HUES48 (cell line): Measurements from ENCODE around the gene FLNB.

Experiments
- H3K27ac ChIP-seq: one replicate; pipeline ENCODE4 v1.7.0; 2013; ENCODE audit warnings: low read depth, low read length, inconsistent platforms
- H3K27me3 ChIP-seq: 2 replicates; pipeline ENCODE4 v1.6.1; 2013; ENCODE audit warnings: mild to moderate bottlenecking, low read length; ENCODE audit not compliant: control insufficient read depth, insufficient read depth
- H3K36me3 ChIP-seq: 2 replicates; pipeline ENCODE4 v1.6.1; 2013; ENCODE audit warnings: low read length; ENCODE audit not compliant: control insufficient read depth, insufficient read depth
- H3K4me1 ChIP-seq: 2 replicates; pipeline ENCODE4 v1.6.1; 2013; ENCODE audit warnings: mild to moderate bottlenecking, low read length; ENCODE audit not compliant: control insufficient read depth, insufficient read depth
- H3K4me3 ChIP-seq: 2 replicates; pipeline ENCODE4 v1.5.1; 2013; ENCODE audit warnings: mild to moderate bottlenecking, low read depth, low read length
- H3K9ac ChIP-seq: 2 replicates; pipeline ENCODE4 v1.6.1; 2013; ENCODE audit warnings: mild to moderate bottlenecking, low read depth, low read length, moderate library complexity
- H3K9me3 ChIP-seq: 2 replicates; pipeline ENCODE4 v1.6.1; 2013; ENCODE audit warnings: low read length; ENCODE audit not compliant: control insufficient read depth, insufficient read depth

Gene FLNB

GRCh38 chr3:58175437-58176184, 167.4 kb downstream of the FLNB start:
- Histone ChIP-seq H3K9me3 (no peaks in the 10 kb centered on the region), H3K27ac (peak overlapping the region; percentile 79), H3K4me1 (peaks cover 32% of the 10 kb centered on the region), H3K9ac (0 out of 2 replicates have a peak overlapping the region, but pooled peaks have one; percentile 32), H3K27me3 (peaks cover 8% of the 10 kb centered on the region; the same call in 1 of the 2 replicates), H3K4me3 (no peak overlapping the region), H3K36me3 (peaks cover 11% of the 10 kb centered on the region)

DNA sequence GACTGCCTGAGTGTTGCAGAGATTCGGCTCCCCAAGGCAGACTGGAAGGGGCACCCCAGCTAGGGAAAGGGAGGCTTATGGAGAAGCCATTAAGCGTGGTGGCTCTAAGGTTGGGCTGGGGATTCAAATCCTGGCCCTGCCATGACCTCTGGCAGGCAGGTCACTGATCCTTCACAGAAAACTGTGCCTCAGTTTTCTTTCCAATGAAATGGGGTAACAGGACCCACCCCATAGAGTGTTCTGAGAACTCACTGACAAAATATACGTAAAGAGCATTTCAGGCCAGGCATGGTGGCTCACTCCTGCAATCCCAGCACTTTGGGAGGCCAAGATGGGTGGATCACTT, 167.9 kb downstream of the FLNB start:
- Histone ChIP-seq H3K4me1 (peaks cover 32% of the 10 kb centered on the region), H3K4me3 (no peak overlapping the region), H3K27ac (no peak overlapping the region), H3K9ac (no peak overlapping the region), H3K36me3 (peaks cover 6% of the 10 kb centered on the region), H3K9me3 (no peaks in the 10 kb centered on the region), H3K27me3 (peaks cover 8% of the 10 kb centered on the region; the same call in 1 of the 2 replicates)

- peaks cover 8% of the 10 kb centered on the region; the same call in 1 of the 2 replicates for H3K27me3 ChIP-seq
- peaks cover 4% of the 10 kb centered on the region; the same call in 1 of the 2 replicates for H3K36me3 ChIP-seq
- peaks cover 30% of the 10 kb centered on the region for H3K4me1 ChIP-seq
- no peaks in the 10 kb centered on the region for H3K9me3 ChIP-seq
- no peak overlapping the region for H3K9ac ChIP-seq
- H3K27ac ChIP-seq: no peak overlapping the region
- H3K4me3 ChIP-seq: no peak overlapping the region; the same call in 1 of the 2 replicates
Measured at GRCh38 chr3:58176827-58177489, 168.7 kb downstream of the FLNB start.

- peak overlapping the region; percentile 60 for H3K4me3 ChIP-seq
Measured at GRCh38 chr3:58177747-58178527, 169.7 kb downstream of the FLNB start.

GRCh38 chr3:58178528-58179234, 170.5 kb downstream of the FLNB start:
- Histone ChIP-seq H3K36me3 (no peaks in the 10 kb centered on the region), H3K4me1 (peaks cover 20% of the 10 kb centered on the region), H3K4me3 (no peak overlapping the region), H3K27ac (no peak overlapping the region), H3K9me3 (no peaks in the 10 kb centered on the region), H3K27me3 (peaks cover 8% of the 10 kb centered on the region; the same call in 1 of the 2 replicates), H3K9ac (no peak overlapping the region)

More at GRCh38 chr3:58177747-58178527, 169.7 kb downstream of the FLNB start:
- H3K9me3 ChIP-seq: no peaks in the 10 kb centered on the region
- H3K4me1 ChIP-seq: peaks cover 27% of the 10 kb centered on the region
- H3K36me3 ChIP-seq: no peaks in the 10 kb centered on the region
- H3K27me3 ChIP-seq: peaks cover 8% of the 10 kb centered on the region; the same call in 1 of the 2 replicates
- no peak overlapping the region for H3K27ac ChIP-seq
- no peak overlapping the region for H3K9ac ChIP-seq

GRCh38 chr3:58179235-58180098, 171.2 kb downstream of the FLNB start:
- Histone ChIP-seq H3K9ac (no peak overlapping the region), H3K4me1 (peaks cover 13% of the 10 kb centered on the region), H3K27ac (no peak overlapping the region), H3K36me3 (no peaks in the 10 kb centered on the region), H3K9me3 (no peaks in the 10 kb centered on the region), H3K27me3 (peaks cover 8% of the 10 kb centered on the region; the same call in 1 of the 2 replicates), H3K4me3 (no peak overlapping the region)

GRCh38 chr3:58180099-58180880, 172.1 kb downstream of the FLNB start:
- Histone ChIP-seq H3K27me3 (peaks cover 8% of the 10 kb centered on the region; the same call in 1 of the 2 replicates), H3K36me3 (no peaks in the 10 kb centered on the region), H3K4me3 (no peak overlapping the region), H3K9me3 (no peaks in the 10 kb centered on the region), H3K27ac (no peak overlapping the region), H3K4me1 (peaks cover 8% of the 10 kb centered on the region), H3K9ac (no peak overlapping the region)

DNA sequence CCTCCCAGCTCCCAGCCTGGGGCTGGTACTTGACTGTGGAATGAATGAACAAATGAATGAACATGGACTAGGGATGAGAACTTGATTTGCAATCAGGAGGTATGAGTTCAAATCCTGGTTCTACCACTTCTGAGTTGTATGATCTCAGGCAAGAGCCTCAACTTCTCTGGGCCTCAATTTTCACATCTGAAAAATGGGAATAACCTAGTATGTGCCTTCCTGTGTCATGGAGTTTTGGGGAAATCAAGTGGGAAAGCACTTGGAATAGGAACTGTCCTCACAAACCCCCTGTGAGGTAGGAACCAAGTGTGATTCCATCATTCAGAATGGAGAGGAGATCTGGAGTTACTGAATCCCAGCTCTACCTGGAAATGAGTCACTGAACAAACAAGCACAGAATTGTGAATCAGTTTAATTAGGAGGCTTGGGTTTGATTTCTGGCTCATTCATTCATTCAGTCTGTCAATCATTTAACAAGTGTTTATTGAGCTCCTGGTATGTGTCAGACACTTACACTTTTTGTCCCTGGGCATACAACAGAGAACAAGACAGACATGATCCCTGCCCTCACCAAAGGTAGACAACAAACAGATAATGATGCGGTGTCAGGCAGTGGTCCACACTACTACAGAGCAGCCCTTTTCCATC, 172.8 kb downstream of the FLNB start:
- H3K9ac ChIP-seq: no peak overlapping the region
- no peak overlapping the region for H3K27ac ChIP-seq
- no peaks in the 10 kb centered on the region for H3K36me3 ChIP-seq
- no peaks in the 10 kb centered on the region for H3K9me3 ChIP-seq
- peaks cover 8% of the 10 kb centered on the region; the same call in 1 of the 2 replicates for H3K27me3 ChIP-seq
- no peaks in the 10 kb centered on the region; the same call in 1 of the 2 replicates for H3K4me1 ChIP-seq
- H3K4me3 ChIP-seq: no peak overlapping the region

- Histone ChIP-seq H3K4me3 (no peak overlapping the region), H3K9me3 (no peaks in the 10 kb centered on the region), H3K36me3 (no peaks in the 10 kb centered on the region), H3K9ac (no peak overlapping the region), H3K4me1 (no peaks in the 10 kb centered on the region), H3K27me3 (peaks cover 7% of the 10 kb centered on the region; the same call in 1 of the 2 replicates), H3K27ac (no peak overlapping the region)
Measured at GRCh38 chr3:58183221-58183620, 175.0 kb downstream of the FLNB start.
